Right ventricle myocardium inferior (tissue), 1 donor: ENCODE results near the gene PLA2R1. TPM values are rescaled to one million over a fixed set of nuclear protein-coding genes. Genes with fewer than 3 reads are reported as not detected.

ENCODE experiments used
- ATAC-seq: fragments of 200-7000 bp; cut with Tn5 transposase; one replicate; pipeline ENCODE4 v1.9.1; 2020; ENCODE audit warnings: mild to moderate bottlenecking, moderate library complexity
- DNase-seq: peaks from one replicate; pipeline ENCODE4 v3.0.0; 2021; ENCODE audit errors: missing footprints
- intact Hi-C: fragments of 100-400 bp; cut with DNase I; formaldehyde crosslinking; loops from one replicate; pipeline ENCODE4 v1.11.0; 2022
- total RNA-seq: library from RNA; stranded (reverse); fragmentation: NEBNext Ultra II Directional; extraction: Animal tissue kit (Norgen Biotek cat#: 25700); gene quantifications from one replicate; pipeline ENCODE4 v1.2.1, GENCODE V29; 2021
- donor health status: DM: no; HTN: yes; CAD: no; lungs with severe emphysema.

PLA2R1 gene
- total RNA-seq, 1 donor from 2014 or later: 3.4 TPM

DNA sequence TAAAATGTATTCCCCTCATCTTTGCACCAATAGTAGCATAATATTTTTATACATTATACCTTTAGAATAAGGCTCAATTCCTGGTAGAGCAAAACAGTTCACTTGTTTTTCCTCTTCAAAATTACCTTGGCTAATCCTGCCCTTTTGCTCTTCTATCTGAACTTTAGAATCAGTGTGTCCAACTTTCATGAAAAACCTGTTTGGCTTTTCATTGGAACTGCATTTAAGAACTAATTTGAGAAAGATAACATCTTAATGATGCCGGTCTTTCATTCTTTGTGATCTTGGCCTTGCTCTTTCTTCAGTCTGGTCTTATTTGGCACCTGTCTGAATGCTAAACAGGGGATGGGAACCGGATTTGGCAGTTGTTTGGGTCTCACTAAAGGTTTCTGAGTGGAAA is 151.5 kb downstream of the PLA2R1 start:
- DNase-seq (no peak), ATAC-seq (no peak)
- intact Hi-C loops: no loop called here

DNA sequence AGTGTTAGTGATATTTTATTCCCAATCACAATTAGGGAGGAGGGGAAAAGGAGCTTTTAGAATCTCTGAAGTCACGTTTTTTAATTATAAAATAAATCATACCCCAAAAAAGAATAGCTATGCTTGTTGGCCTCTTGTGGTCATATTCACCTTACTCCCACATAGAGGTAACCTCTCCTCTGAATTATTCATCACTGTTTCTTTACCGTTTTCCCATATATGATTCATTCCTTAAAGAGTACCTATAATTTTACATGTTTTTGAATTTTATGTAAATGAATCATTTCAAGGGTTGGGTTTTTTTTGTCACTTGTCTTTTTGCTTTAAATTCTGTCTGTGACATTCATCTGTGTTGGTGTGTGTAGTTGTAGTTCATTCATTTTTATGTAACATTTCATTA is 153.8 kb downstream of the PLA2R1 start:
- DNase-seq: no peak
- ATAC-seq: no peak
- intact Hi-C loops: no loop called here

DNA sequence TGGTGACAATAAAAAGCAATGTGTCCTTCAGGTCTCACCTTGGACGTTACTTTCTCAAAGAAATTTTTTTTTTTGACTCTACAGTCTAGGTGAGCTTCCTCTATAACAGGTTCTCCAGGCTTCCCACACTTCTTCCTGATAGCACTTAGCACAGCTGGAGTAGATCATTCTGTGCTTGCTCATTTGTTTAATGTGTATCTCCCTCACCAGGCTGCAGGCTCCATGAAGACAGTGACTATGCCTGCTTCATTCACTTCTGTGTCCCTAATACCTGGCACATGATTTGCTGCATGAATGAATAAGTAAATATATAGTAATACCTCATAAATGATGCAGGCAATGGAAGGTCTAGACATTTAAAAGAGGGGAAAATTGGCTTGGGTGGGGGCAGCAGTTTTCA is 154.5 kb downstream of the PLA2R1 start:
- intact Hi-C loops: no loop called here
- ATAC-seq: no peak
- DNase-seq: no peak

DNA sequence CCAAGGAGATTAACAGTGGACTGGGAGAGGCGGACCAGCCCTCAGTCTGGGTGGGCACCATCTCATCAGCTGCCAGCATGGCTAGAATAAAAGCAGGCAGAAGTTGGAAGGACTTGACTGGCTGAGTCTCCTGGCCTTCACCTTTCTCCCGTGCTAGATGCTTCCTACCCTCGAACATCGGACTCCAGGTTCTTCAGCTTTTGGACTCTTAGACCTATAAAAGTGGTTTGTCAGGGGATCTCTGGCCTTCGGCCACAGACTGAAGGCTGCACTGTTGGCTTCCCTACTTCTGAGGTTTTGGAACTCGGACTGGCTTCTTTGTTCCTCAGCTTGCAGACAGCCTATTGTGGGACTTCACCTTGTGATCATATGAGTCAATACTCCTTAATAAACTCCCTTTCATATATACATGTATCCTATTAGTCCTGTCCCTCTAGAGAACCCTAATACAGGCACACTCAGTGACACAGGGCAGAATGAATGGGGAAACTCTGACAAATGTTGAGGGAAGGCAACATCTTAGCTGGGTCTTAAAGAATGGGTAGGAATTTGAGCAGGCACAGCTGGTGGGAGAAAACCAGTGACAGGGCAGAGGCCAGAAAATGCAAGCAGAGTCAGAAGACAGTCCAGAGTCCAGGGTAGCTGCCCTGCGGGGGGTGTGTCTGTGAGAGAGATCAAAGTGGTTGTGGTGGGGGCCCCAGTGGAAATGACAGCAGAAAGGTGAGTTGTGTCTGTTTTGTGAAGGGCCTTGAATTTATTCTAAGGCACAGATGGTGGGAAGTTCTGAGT is 156.3 kb downstream of the PLA2R1 start:
- DNase-seq: no peak
- intact Hi-C loops: no loop called here
- ATAC-seq: no peak

DNA sequence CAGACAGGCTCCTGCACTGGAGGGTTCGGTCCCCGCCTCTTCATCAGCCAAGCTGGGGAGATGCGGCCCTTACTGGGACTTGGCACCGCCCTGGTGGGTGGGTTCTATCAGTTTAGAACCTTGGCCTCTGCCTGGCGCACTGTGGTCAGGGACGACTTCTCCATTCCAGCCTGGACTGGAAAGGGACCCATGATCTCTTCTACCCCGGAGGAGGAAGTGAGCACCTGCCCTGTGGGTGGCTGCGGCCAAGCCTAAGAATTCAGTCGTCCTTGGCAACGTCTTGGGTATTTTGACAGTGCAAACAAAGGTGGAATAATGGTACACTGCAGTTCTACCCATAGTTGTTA is 157.5 kb downstream of the PLA2R1 start:
- ATAC-seq: peak; percentile 47
- DNase-seq: no peak
- intact Hi-C loops: no loop called here

DNA sequence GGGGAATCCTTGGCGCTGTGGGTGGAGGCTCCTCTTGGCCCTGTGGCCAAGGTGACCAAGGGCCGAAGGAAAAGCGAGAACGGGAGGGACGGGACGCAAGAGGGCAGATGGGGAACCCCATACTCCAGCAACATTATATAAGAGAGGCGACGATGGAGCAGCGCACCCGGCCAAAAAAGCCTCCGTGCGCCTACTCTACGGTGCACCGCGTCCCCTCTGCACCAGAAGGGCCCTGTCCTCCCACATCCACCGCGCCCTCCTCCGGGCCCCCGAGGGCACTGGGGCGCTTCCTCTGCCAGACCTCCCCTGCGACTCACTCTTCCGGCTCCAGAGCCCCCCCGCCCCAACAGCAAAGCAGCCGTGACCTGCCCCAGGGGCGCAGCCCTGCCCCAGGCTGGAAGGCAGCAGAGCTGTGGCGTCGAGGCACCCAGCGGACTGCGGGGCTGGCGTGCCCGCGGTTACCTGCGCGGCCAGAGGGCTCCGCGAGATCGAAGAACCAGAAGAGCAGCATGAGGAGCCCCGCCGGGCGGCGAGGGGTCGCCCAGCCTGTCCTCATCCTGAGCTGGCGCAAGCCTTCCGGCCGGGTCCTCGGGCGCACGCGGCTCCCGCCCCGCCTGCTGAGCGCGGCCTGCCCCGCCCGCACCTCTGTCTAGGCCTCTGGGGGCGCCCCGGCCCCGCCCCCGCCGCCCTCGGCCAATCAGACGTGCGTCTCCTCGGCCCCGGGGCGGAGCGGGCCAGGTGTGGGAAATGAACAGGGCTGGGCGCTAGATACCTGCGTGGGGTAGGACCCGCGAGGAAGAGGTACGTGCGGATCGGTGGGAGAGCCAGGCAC is 158.1 kb downstream of the PLA2R1 start, which contains the start of gene LY75:
Gene LY75 (minus strand): TSS at position 630 of the 832 bp plus-strand sequence.
- ATAC-seq: peak; percentile 74
- intact Hi-C loops: no loop called here
- DNase-seq: peak; percentile 90

DNA sequence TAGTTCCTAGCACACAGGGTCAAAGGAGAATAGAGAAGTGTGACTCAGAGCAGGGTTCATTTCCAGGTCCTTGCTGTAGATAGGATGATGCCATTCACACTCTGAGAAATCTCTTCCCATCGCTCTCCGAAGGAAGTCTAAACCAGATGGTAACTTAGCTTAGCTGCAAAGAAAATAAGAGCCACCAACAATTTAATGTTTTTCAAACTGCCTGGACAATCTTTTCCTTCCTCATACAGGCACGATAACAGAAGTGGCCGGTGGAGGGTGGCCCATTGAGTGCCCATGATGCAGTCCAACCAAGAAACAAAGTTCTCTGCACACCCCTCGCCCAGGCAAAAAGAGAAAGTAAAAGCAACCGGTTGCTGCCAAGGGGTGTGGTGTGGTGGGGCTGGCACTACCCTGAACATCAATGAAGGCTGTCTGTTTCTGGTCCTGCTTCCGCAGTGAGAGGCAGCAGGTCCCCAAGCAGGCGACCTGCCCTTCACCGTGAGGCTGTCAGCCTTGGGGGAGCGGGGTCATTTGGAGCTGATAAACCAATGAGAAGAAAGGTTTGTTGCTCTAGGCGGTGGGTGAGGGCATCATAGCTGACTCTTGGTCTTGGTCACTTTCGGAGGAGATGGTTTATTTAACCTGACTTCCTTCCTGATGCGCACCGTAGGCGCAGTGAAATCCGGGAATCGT is 158.8 kb downstream of the PLA2R1 start:
- peak; percentile 53 for ATAC-seq
- peak; percentile 63 for DNase-seq
- intact Hi-C loops: no loop called here

GRCh38 chr2:159902722-159903121 is 159.7 kb downstream of the PLA2R1 start:
- no peak for ATAC-seq
- no peak for DNase-seq
- intact Hi-C loops: no loop called here

- DNase-seq (no peak), ATAC-seq (no peak)
- intact Hi-C loops: no loop called here
Observed at GRCh38 chr2:159900343-159900742, 162.1 kb downstream of the PLA2R1 start.

- ATAC-seq: no peak
- intact Hi-C loops: no loop called here
- no peak for DNase-seq
Observed at GRCh38 chr2:159898441-159898840, 164.0 kb downstream of the PLA2R1 start.

GRCh38 chr2:159897720-159898119 is 164.7 kb downstream of the PLA2R1 start:
- intact Hi-C loops: no loop called here
- DNase-seq (no peak), ATAC-seq (no peak)

DNA sequence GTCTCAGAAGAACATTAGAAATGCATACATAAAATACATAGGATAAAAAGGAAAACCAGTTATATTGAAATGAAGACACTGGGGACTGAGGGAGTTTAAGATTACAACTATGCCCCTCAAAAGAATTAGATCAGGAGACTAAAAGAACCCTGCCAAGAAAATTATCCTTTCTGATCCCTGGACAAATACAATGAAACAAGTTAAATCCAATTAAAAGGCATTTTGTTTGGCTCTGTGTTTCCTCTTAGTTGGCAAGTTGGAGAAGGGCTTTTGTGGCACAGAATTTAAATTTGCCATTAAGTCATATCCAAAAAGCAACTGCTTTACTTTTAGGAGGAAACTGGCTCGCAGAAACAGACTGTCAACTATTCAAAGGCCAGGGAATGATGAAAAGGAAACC is 165.3 kb downstream of the PLA2R1 start:
- DNase-seq (no peak), ATAC-seq (no peak)
- intact Hi-C loops: no loop called here

- DNase-seq: no peak
- intact Hi-C loops: no loop called here
- no peak for ATAC-seq
Observed at GRCh38 chr2:159895258-159896065, 167.0 kb downstream of the PLA2R1 start.

- DNase-seq: no peak
- intact Hi-C loops: no loop called here
- ATAC-seq: no peak
Observed at GRCh38 chr2:159894145-159894838, 168.1 kb downstream of the PLA2R1 start.

DNA sequence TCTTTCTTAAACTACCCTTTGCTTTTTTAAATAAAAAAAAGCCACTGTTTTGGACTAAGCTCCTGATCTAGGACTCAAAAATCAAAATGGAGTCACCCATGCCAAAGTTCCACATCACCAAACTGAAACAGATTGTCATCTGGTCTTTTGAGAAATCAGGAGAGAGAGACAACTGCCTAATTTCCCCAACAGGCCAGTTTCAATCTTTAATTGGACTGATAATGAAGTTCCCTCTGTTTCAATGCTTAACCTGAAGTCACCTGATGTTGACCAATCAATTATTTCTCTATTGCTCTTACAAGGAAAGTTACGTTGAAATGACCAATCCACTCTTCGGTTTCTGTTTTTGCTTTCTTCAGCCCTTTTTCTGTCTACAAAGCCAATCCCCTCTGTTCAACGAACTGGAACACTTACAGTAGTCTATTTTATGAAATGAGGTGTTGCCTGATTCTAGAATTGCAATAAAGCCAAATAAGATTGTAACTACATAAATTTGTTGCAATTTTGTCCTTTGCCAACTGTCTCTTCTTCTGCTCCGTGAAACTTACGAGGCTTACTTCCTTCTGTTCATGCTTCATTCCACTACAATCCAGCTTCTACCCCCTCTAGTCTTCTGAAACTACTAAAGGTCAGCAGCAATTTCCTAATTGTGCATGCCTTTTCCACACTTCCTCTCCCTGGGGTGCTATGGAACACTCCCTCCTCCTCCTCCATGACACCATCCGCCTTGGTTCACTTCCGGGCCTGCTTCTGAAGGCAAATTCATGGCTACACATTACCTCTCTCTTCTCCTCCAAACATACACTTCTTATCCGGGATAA is 169.2 kb downstream of the PLA2R1 start:
- intact Hi-C loops: no loop called here
- ATAC-seq (no peak), DNase-seq (no peak)

DNA sequence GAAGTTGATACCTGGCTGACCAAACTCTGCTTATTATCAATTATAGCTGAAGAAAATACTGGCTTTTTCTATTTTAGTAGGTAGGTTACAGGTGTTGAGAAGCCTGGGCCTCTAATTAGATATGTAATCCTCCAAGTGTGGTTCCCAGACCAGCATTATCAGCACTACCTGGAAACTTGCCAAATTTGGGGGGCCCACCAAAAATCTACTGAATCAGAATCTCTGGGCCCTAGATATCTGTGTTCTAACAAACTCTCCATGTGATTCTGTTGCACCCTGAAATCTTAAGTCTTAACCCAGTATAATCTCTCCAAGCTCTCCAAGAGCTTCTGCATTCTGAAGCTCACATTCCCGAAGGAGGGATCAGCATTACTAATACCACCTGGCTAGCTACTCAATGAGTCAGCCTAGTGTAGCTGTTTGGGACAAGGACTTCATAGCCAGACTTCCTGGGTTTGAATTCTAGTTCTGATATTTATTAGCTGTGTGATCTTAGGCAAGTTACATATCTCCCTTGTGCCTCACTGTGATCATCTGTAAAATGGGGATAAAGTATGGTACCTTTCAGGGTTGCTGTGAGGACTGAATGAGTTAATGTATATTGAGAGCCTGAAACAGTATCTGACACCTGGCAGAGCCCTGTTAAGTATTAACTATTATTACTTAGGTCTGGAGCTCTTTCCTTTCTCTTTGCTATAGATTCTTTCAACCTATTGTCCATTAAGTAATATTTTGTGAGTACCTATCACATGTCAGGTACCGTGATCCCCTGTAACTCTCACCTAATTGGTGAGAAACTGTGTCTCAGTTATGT is 170.3 kb downstream of the PLA2R1 start:
- ATAC-seq (no peak), DNase-seq (no peak)
- intact Hi-C loops: no loop called here

GRCh38 chr2:159891267-159891588 is 171.2 kb downstream of the PLA2R1 start:
- intact Hi-C loops: no loop called here
- ATAC-seq: no peak
- no peak for DNase-seq
